ENCODE data around the gene TOMM40L.
"Not testable (repeated sequence)": the region's sequence is repeated elsewhere in the genome, so short reads cannot be mapped to it uniquely, and the experiment has no call there.

TOMM40L gene

DNA sequence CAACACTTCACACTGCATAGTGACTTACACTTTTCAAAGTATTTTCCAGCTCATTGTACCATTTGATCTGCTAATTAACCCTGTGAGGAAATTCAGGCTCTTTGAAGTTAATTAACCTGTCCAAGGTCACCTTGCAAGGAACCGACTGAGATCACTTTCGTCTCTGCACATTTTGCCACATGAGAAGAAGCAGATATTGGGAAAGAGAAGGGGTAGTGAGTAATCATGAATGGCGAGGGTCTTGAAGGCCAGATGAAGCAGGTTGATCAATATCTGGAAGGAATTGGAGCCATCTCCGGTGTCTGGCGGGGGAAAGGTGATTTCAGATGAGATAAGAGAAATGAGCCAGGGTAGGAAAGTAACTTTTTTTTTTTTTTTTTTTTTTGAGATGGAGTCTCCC lies 5.9 kb upstream of the TOMM40L start:
- Histone ChIP-seq H3K36me3 (ENCODE audit: control insufficient read depth in 1 of 2, insufficient read depth in 2 of 2, low read length in 2 of 2) (peaks cover 0 to 4% of the 10 kb centered on the region in 2 donors), H3K4me1 (ENCODE audit: control insufficient read depth in 1 of 2, insufficient read depth in 2 of 2, low read length in 2 of 2) (peaks cover 25 to 45% of the 10 kb centered on the region in 2 donors), H3K27me3 (ENCODE audit: control insufficient read depth in 1 of 2, insufficient read depth in 2 of 2, low read length in 2 of 2) (no peaks in the 10 kb centered on the region), H3K9me3 (ENCODE audit: control insufficient read depth in 1 of 2, low read length in 2 of 2) (no peaks in the 10 kb centered on the region), H3K9ac (ENCODE audit: low read depth in 1 of 2, low read length in 2 of 2) (no peak overlapping the region), H3K27ac (ENCODE audit: low read depth, low read length) (no peak overlapping the region), H3K4me3 (ENCODE audit: low read depth in 1 of 2, low read length in 2 of 2) (no peak overlapping the region)

DNA sequence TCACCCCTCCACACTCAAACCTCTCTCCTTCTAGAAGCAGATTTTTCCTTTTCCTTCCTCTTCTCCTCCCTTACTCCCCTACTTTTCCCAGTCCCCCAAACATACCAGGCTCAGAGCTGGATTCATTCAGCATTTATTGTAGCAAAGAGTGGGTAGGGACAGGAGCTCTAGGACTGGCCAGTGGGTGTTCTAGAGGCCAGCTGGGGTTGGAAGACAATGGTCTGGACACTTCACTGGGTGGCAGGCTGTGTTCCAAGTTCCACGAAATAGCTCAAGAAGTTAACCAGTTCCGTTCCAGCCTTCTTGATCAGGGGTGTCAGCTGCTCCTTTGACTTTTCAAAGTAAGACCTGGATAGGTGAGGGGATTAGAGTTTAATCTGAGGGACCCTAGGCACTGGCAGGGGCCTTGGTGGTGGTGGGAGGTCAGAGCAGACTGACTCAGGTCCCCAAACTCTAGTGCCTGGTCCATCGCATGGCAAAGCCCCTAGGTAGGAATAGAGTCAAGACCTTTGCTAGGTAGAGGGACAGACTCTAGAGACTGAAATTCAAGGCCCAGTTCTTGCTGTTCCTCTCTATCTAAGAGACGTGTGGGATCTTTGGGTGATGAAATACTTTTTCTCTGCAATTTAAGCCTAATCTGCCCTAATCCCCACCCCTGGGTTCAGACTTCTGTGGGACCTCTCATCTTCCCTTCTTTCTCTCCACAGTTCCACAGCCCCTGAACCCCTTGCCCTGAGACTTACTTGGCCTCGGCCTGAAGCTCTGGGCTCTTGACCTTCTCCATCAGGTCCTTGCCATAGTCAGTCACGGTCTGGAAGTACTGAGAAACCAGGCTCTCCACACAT lies 3.5 kb upstream of the TOMM40L start:
- H3K9me3 ChIP-seq (ENCODE audit: control insufficient read depth in 1 of 2, low read length in 2 of 2), result no peaks in the 10 kb centered on the region
- peaks cover 40 to 53% of the 10 kb centered on the region in 2 donors for H3K4me1 ChIP-seq (ENCODE audit: control insufficient read depth in 1 of 2, insufficient read depth in 2 of 2, low read length in 2 of 2)
- no peak overlapping the region for H3K4me3 ChIP-seq (ENCODE audit: low read depth in 1 of 2, low read length in 2 of 2)
- H3K27me3 ChIP-seq (ENCODE audit: control insufficient read depth in 1 of 2, insufficient read depth in 2 of 2, low read length in 2 of 2), result no peaks in the 10 kb centered on the region
- no peak overlapping the region for H3K9ac ChIP-seq (ENCODE audit: low read depth in 1 of 2, low read length in 2 of 2)
- no peak overlapping the region for H3K27ac ChIP-seq (ENCODE audit: low read depth, low read length)
- H3K36me3 ChIP-seq (ENCODE audit: control insufficient read depth in 1 of 2, insufficient read depth in 2 of 2, low read length in 2 of 2), result no peaks in the 10 kb centered on the region

DNA sequence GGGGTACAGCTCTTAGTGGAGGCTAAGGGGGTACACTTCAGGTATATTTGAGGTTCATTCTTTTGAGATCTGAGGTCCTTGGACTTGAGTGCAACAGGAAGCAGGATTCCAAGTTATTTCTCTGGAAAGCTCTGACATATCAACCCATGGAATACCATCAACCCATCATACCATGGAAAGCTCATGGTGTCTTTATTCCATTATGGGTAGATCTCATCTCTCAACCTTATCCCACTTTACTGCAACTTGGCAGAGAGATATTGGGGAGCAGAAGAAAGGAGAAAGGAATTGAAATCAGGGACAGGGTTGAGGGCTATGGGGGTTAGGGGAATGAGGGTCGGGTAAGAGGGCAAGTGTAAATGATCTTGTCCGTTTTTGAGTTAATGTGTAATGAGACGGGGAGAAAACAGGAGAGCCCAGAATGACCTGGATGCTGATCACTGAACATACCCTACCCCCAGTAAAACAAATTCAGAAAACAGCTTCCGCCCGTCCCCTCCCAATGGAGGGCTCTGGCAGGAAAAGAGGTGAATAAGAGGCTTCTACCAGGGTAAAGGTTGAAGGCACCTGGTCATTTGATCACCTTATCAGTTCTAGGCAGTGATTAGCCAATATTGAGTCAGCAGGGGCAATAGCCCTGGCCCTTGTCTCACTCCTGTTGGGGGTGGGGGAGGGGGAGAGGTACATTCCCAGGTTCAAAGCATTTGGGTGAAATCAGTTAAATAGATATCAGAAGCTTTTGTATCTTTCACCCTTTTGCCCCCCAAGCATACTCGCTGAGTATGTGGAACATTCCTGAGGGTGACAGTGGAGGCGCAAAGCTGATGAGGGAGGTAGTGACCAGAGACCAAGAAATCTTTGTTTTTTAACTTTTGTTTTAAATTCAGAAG lies 1.8 kb upstream of the TOMM40L start:
- H3K9ac ChIP-seq (ENCODE audit: low read depth in 1 of 2, low read length in 2 of 2), result no peak overlapping the region
- H3K4me1 ChIP-seq (ENCODE audit: control insufficient read depth in 1 of 2, insufficient read depth in 2 of 2, low read length in 2 of 2), result peaks cover 40 to 48% of the 10 kb centered on the region in 2 donors
- no peak overlapping the region for H3K27ac ChIP-seq (ENCODE audit: low read depth, low read length)
- H3K27me3 ChIP-seq (ENCODE audit: control insufficient read depth in 1 of 2, insufficient read depth in 2 of 2, low read length in 2 of 2), result no peaks in the 10 kb centered on the region
- no peaks in the 10 kb centered on the region for H3K9me3 ChIP-seq (ENCODE audit: control insufficient read depth in 1 of 2, low read length in 2 of 2)
- H3K36me3 ChIP-seq (ENCODE audit: control insufficient read depth in 1 of 2, insufficient read depth in 2 of 2, low read length in 2 of 2), result peaks cover 10 to 12% of the 10 kb centered on the region in 2 donors
- H3K4me3 ChIP-seq (ENCODE audit: low read depth in 1 of 2, low read length in 2 of 2), result peak overlapping the region in 1 of 2 donors; percentile 16

DNA sequence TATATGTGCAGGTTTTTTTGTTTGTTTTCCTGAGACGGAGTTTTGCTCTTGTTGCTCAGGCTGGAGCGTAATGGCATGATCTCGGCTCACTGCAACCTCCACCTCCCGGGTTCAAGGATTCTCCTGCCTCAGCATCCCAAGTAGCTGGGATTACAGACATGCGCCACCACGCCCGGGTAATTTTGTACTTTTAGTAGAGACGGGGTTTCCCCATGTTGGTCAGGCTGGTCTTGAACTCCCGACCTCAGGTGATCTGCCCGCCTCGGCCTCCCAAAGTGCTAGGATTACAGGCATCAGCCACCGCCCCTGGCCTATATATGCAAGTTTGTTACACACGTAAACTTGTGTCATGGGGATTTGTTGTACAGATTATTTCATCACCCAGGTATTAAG lies 1.2 kb upstream of the TOMM40L start:
- H3K27ac ChIP-seq (ENCODE audit: low read depth, low read length); H3K27me3 ChIP-seq (ENCODE audit: control insufficient read depth in 1 of 2, insufficient read depth in 2 of 2, low read length in 2 of 2); H3K9me3 ChIP-seq (ENCODE audit: control insufficient read depth in 1 of 2, low read length in 2 of 2); H3K9ac ChIP-seq (ENCODE audit: low read depth in 1 of 2, low read length in 2 of 2): not testable (repeated sequence)
- Histone ChIP-seq H3K4me1 (ENCODE audit: control insufficient read depth in 1 of 2, insufficient read depth in 2 of 2, low read length in 2 of 2) (peaks cover 37 to 42% of the 10 kb centered on the region in 2 donors), H3K4me3 (ENCODE audit: low read depth in 1 of 2, low read length in 2 of 2) (peak overlapping the region in 1 of 2 donors; percentile 16), H3K36me3 (ENCODE audit: control insufficient read depth in 1 of 2, insufficient read depth in 2 of 2, low read length in 2 of 2) (peaks cover 17 to 18% of the 10 kb centered on the region in 2 donors)

DNA sequence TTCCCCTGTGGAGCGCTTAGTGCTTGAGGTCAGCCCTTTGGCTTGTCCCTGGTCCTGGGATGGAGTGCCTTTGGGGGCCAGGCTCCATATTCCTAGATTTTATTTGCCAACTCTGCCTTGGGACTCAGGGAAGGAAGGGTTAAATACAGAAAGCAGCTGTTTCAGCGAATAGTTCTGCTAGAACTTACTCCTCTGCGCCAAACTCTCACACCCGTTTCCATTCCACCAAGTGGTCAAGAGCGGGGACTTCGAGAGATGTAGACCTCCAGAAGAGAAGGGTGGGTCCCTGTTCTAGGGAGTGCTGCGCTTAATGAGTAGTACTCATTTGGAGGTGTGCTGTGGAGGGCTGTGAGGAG lies 704 bp upstream of the TOMM40L start:
- no peak overlapping the region for H3K27ac ChIP-seq (ENCODE audit: low read depth, low read length)
- peak overlapping the region; percentile 1 to 35 for H3K4me3 ChIP-seq (ENCODE audit: low read depth in 1 of 2, low read length in 2 of 2)
- peak overlapping the region in 1 of 2 donors; percentile 32 for H3K9ac ChIP-seq (ENCODE audit: low read depth in 1 of 2, low read length in 2 of 2)

DNA sequence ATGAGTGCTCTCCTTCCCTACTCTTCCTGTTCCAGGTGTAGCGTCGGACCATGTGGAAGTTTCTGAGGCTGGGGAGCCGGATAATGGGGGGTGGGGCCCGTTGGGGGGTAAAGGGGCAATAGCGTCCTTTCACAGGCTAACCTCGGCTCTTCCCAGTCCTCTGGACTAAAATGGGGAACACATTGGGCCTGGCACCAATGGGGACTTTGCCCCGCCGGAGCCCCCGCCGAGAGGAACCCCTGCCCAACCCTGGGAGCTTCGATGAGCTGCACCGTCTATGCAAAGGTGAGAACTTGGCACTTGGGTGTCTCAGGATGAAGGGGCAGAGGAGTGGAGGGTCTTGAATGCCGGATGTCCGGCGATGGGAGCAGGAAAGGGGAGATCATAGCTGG lies 456 bp downstream of the TOMM40L start:
- Histone ChIP-seq H3K4me1 (ENCODE audit: control insufficient read depth in 1 of 2, insufficient read depth in 2 of 2, low read length in 2 of 2) (peaks cover 37 to 40% of the 10 kb centered on the region in 2 donors), H3K27ac (ENCODE audit: low read depth, low read length) (peak overlapping the region; percentile 34), H3K36me3 (ENCODE audit: control insufficient read depth in 1 of 2, insufficient read depth in 2 of 2, low read length in 2 of 2) (peaks cover 22 to 30% of the 10 kb centered on the region in 2 donors)

More for the DNA sequence above, 704 bp upstream of the TOMM40L start:
- Histone ChIP-seq H3K9me3 (ENCODE audit: control insufficient read depth in 1 of 2, low read length in 2 of 2) (no peaks in the 10 kb centered on the region), H3K27me3 (ENCODE audit: control insufficient read depth in 1 of 2, insufficient read depth in 2 of 2, low read length in 2 of 2) (no peaks in the 10 kb centered on the region), H3K36me3 (ENCODE audit: control insufficient read depth in 1 of 2, insufficient read depth in 2 of 2, low read length in 2 of 2) (peaks cover 19 to 23% of the 10 kb centered on the region in 2 donors), H3K4me1 (ENCODE audit: control insufficient read depth in 1 of 2, insufficient read depth in 2 of 2, low read length in 2 of 2) (peaks cover 37 to 40% of the 10 kb centered on the region in 2 donors)

DNA sequence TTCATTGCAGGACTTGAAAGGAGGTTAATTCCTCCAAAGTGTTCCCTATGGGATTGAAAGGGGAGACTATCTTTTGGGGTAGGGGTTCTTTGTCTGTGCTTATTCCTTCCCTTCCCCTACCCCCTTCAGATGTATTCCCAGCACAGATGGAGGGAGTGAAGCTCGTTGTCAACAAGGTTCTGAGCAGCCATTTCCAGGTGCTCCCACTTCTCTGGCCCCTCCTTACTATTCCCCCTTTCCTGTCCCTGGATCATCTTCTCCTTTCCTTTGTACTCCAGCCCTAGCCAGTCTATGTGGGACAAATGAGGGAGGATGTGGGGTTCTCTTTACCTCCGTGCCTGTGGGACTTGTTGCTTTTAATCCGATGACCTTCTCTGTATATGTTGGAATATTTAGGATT lies 899 bp downstream of the TOMM40L start:
- H3K27me3 ChIP-seq (ENCODE audit: control insufficient read depth in 1 of 2, insufficient read depth in 2 of 2, low read length in 2 of 2), result no peaks in the 10 kb centered on the region
- H3K36me3 ChIP-seq (ENCODE audit: control insufficient read depth in 1 of 2, insufficient read depth in 2 of 2, low read length in 2 of 2), result peaks cover 22 to 30% of the 10 kb centered on the region in 2 donors
- no peak overlapping the region for H3K27ac ChIP-seq (ENCODE audit: low read depth, low read length)
- H3K4me1 ChIP-seq (ENCODE audit: control insufficient read depth in 1 of 2, insufficient read depth in 2 of 2, low read length in 2 of 2), result peaks cover 37 to 40% of the 10 kb centered on the region in 2 donors
- H3K9me3 ChIP-seq (ENCODE audit: control insufficient read depth in 1 of 2, low read length in 2 of 2), result no peaks in the 10 kb centered on the region
- peak overlapping the region; percentile 82 to 98 for H3K9ac ChIP-seq (ENCODE audit: low read depth in 1 of 2, low read length in 2 of 2)
- H3K4me3 ChIP-seq (ENCODE audit: low read depth in 1 of 2, low read length in 2 of 2), result peak overlapping the region; percentile 95 to 98

More for the DNA sequence above, 456 bp downstream of the TOMM40L start:
- peak overlapping the region; percentile 95 to 98 for H3K4me3 ChIP-seq (ENCODE audit: low read depth in 1 of 2, low read length in 2 of 2)
- H3K9me3 ChIP-seq (ENCODE audit: control insufficient read depth in 1 of 2, low read length in 2 of 2), result no peaks in the 10 kb centered on the region
- peak overlapping the region; percentile 82 to 98 for H3K9ac ChIP-seq (ENCODE audit: low read depth in 1 of 2, low read length in 2 of 2)
- H3K27me3 ChIP-seq (ENCODE audit: control insufficient read depth in 1 of 2, insufficient read depth in 2 of 2, low read length in 2 of 2), result no peaks in the 10 kb centered on the region

DNA sequence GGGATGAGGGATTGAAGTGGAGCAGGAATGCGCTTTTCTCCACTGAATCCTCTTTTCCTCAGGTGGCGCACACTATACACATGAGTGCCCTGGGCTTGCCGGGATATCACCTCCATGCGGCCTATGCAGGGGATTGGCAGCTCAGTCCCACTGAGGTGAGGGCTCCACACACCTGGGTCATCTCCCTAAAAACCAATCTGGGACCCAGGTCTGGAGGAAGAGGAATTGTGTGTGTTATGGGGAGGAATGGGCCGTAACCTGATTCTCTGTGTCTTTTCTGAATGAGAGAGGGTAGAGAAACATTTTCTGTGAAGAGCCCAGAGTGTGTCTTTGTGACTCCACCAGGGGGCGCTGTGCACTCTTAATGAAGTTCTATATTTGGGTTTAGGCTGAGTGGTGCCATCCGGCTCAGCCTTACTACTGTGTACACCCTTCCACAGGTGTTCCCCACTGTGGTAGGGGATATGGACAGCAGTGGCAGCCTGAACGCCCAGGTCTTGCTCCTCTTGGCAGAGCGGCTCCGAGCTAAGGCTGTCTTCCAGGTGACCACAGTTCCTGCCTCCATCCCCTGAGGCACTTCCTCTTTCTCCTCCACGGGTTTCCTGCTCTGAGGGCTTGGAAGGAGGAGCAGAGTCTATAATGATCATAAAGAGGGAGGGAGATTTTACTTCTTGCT lies 1.5 kb downstream of the TOMM40L start:
- Histone ChIP-seq H3K9me3 (ENCODE audit: control insufficient read depth in 1 of 2, low read length in 2 of 2) (no peaks in the 10 kb centered on the region), H3K36me3 (ENCODE audit: control insufficient read depth in 1 of 2, insufficient read depth in 2 of 2, low read length in 2 of 2) (peaks cover 22 to 30% of the 10 kb centered on the region in 2 donors), H3K9ac (ENCODE audit: low read depth in 1 of 2, low read length in 2 of 2) (peak overlapping the region; percentile 61 to 82), H3K4me1 (ENCODE audit: control insufficient read depth in 1 of 2, insufficient read depth in 2 of 2, low read length in 2 of 2) (peaks cover 37 to 40% of the 10 kb centered on the region in 2 donors), H3K27me3 (ENCODE audit: control insufficient read depth in 1 of 2, insufficient read depth in 2 of 2, low read length in 2 of 2) (no peaks in the 10 kb centered on the region), H3K27ac (ENCODE audit: low read depth, low read length) (no peak overlapping the region), H3K4me3 (ENCODE audit: low read depth in 1 of 2, low read length in 2 of 2) (peak overlapping the region; percentile 95 to 98)

DNA sequence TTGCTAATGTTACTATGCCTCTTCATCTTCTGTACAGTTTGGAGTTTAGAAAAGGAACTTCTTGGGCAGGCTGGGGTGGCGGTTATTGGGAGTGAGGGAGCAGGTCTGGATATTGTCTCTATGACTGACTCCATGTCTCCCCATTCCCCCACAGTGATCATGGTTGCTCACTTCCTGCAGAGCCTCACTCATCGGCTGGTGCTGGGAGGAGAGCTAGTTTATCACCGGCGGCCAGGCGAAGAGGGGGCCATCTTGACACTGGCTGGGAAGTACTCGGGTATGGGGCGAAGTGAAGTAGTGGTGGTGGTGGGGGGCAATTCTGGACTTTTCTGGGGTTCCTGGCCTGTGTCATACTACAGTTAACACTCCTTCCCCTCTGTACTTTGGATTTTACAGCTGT lies 2.2 kb downstream of the TOMM40L start:
- H3K36me3 ChIP-seq (ENCODE audit: control insufficient read depth in 1 of 2, insufficient read depth in 2 of 2, low read length in 2 of 2), result peaks cover 22 to 30% of the 10 kb centered on the region in 2 donors
- peak overlapping the region; percentile 95 to 98 for H3K4me3 ChIP-seq (ENCODE audit: low read depth in 1 of 2, low read length in 2 of 2)
- peaks cover 37 to 40% of the 10 kb centered on the region in 2 donors for H3K4me1 ChIP-seq (ENCODE audit: control insufficient read depth in 1 of 2, insufficient read depth in 2 of 2, low read length in 2 of 2)
- H3K27ac ChIP-seq (ENCODE audit: low read depth, low read length), result no peak overlapping the region
- H3K27me3 ChIP-seq (ENCODE audit: control insufficient read depth in 1 of 2, insufficient read depth in 2 of 2, low read length in 2 of 2), result no peaks in the 10 kb centered on the region
- H3K9me3 ChIP-seq (ENCODE audit: control insufficient read depth in 1 of 2, low read length in 2 of 2), result no peaks in the 10 kb centered on the region
- H3K9ac ChIP-seq (ENCODE audit: low read depth in 1 of 2, low read length in 2 of 2), result peak overlapping the region; percentile 61 to 82
